SK-N-SH treated with all-trans-retinoic acid at 6 μM for 48 hours (cell line): ENCODE measurements around the gene PITPNC1.

Source experiments
- ATAC-seq: fragments of 200-7000 bp; cut with Tn5 transposase; 3 replicates; pipeline ENCODE4 v1.9.1; 2020; ENCODE audit warnings: mild to moderate bottlenecking, moderate library complexity
- ARNTL ChIP-seq: fragments of 450-650 bp; formaldehyde crosslinking; IDR thresholded peaks from 2 replicates; pipeline ENCODE4 v1.5.0; 2020; ENCODE audit warnings: low read depth, mild to moderate bottlenecking, moderate library complexity, borderline replicate concordance
- BACH2 ChIP-seq: fragments of 250-450 bp; sonication (Bioruptor Pico); IDR thresholded peaks from 2 replicates; pipeline ENCODE4 v1.9.0; 2021; ENCODE audit warnings: mild to moderate bottlenecking, borderline replicate concordance
- CREB5 ChIP-seq: fragments of 250-450 bp; sonication (Bioruptor Pico); IDR thresholded peaks from 2 replicates; pipeline ENCODE4 v1.5.1; 2020; ENCODE audit warnings: low read depth, mild to moderate bottlenecking, moderate library complexity
- CSDC2 ChIP-seq: fragments of 250-450 bp; sonication (Bioruptor Pico); IDR thresholded peaks from 2 replicates; pipeline ENCODE4 v1.5.0; 2020; ENCODE audit warnings: mild to moderate bottlenecking, moderate library complexity
- CSRNP3 ChIP-seq: fragments of 250-450 bp; sonication (Bioruptor Pico); IDR thresholded peaks from 2 replicates; pipeline ENCODE4 v1.5.1; 2021; ENCODE audit warnings: mild to moderate bottlenecking, moderate library complexity
- ESRRG ChIP-seq: fragments of 250-450 bp; sonication (Bioruptor Pico); IDR thresholded peaks from 2 replicates; pipeline ENCODE4 v1.6.1; 2021; ENCODE audit warnings: mild to moderate bottlenecking
- GLIS3 ChIP-seq: fragments of 250-450 bp; sonication (Bioruptor Pico); IDR thresholded peaks from 2 replicates; pipeline ENCODE4 v1.5.0; 2020; ENCODE audit warnings: mild to moderate bottlenecking, moderate library complexity
- ISL1 ChIP-seq: fragments of 250-450 bp; sonication (Bioruptor Pico); IDR thresholded peaks from 2 replicates; pipeline ENCODE4 v2.1.2; 2022; ENCODE audit warnings: mild to moderate bottlenecking, moderate library complexity
- OSR1 ChIP-seq: fragments of 250-450 bp; sonication (Bioruptor Pico); IDR thresholded peaks from 2 replicates; pipeline ENCODE4 v1.8.0; 2022; ENCODE audit warnings: moderate library complexity, mild to moderate bottlenecking, inconsistent platforms
- PATZ1 ChIP-seq: fragments of 250-450 bp; sonication (Bioruptor Pico); IDR thresholded peaks from 2 replicates; pipeline ENCODE4 v1.8.0; 2020; ENCODE audit warnings: mild to moderate bottlenecking, moderate library complexity, borderline replicate concordance
- POU6F1 ChIP-seq: fragments of 250-450 bp; sonication (Bioruptor Pico); IDR thresholded peaks from 2 replicates; pipeline ENCODE4 v1.8.0; 2021; ENCODE audit warnings: low read depth, mild to moderate bottlenecking, moderate library complexity, borderline replicate concordance
- PPARA ChIP-seq: fragments of 250-450 bp; sonication (Bioruptor Pico); IDR thresholded peaks from 2 replicates; pipeline ENCODE4 v1.5.0; 2020; ENCODE audit warnings: mild to moderate bottlenecking, borderline replicate concordance
- RARB ChIP-seq: fragments of 250-450 bp; sonication (Bioruptor Pico); IDR thresholded peaks from 2 replicates; pipeline ENCODE4 v1.8.0; 2021; ENCODE audit warnings: mild to moderate bottlenecking, moderate library complexity
- SNAI2 ChIP-seq: fragments of 250-450 bp; sonication (Bioruptor Pico); IDR thresholded peaks from 2 replicates; pipeline ENCODE4 v1.5.0; 2020; ENCODE audit warnings: mild to moderate bottlenecking, moderate library complexity
- TCF4 ChIP-seq: fragments of 250-450 bp; sonication (Bioruptor Pico); IDR thresholded peaks from 2 replicates; pipeline ENCODE4 v1.8.0; 2021; ENCODE audit warnings: mild to moderate bottlenecking, moderate library complexity, borderline replicate concordance
- TOX ChIP-seq: fragments of 250-450 bp; sonication (Bioruptor Pico); IDR thresholded peaks from 2 replicates; pipeline ENCODE4 v1.8.0; 2021; ENCODE audit warnings: mild to moderate bottlenecking, moderate library complexity, borderline replicate concordance
- TSHZ2 ChIP-seq: fragments of 250-450 bp; sonication (Bioruptor Pico); IDR thresholded peaks from 2 replicates; pipeline ENCODE4 v1.5.0; 2020; ENCODE audit warnings: mild to moderate bottlenecking, moderate library complexity
- ZFP3 ChIP-seq: fragments of 250-450 bp; sonication (Bioruptor Pico); IDR thresholded peaks from 2 replicates; pipeline ENCODE4 v1.5.0; 2020; ENCODE audit warnings: mild to moderate bottlenecking, moderate library complexity
- ZFP30 ChIP-seq: fragments of 450-650 bp; formaldehyde crosslinking; IDR thresholded peaks from 2 replicates; pipeline ENCODE4 v1.5.0; 2022; ENCODE audit warnings: mild to moderate bottlenecking, moderate library complexity
- ZNF565 ChIP-seq: fragments of 450-650 bp; formaldehyde crosslinking; conservative IDR thresholded peaks from 2 replicates; pipeline ENCODE4 v1.5.0; 2020; ENCODE audit warnings: low read depth, mild to moderate bottlenecking, moderate library complexity
- ZNF70 ChIP-seq: fragments of 450-650 bp; formaldehyde crosslinking; IDR thresholded peaks from 2 replicates; pipeline ENCODE4 v1.5.0; 2020; ENCODE audit warnings: mild to moderate bottlenecking, moderate library complexity
- ZNF8 ChIP-seq: fragments of 450-650 bp; formaldehyde crosslinking; IDR thresholded peaks from 2 replicates; pipeline ENCODE4 v1.5.0; 2020; ENCODE audit warnings: mild to moderate bottlenecking, moderate library complexity

The PITPNC1 gene

GRCh38 chr17:67557921-67558320, 180.8 kb downstream of the PITPNC1 start:
- ATAC-seq = peak; percentile 38; the same call in 2 of the 3 replicates
- TF ChIP-seq ZNF70 (CRISPR knock-in tag) (no peak), CREB5 (no peak), TOX (CRISPR knock-in tag) (no peak), POU6F1 (CRISPR knock-in tag) (no peak), ZFP30 (CRISPR knock-in tag) (no peak), CSDC2 (CRISPR knock-in tag) (no peak), ZNF8 (CRISPR knock-in tag) (no peak)
- TF ChIP-seq, all 23 proteins: peak for 0

GRCh38 chr17:67558740-67559380, 181.8 kb downstream of the PITPNC1 start:
- TF ChIP-seq ZFP30 (CRISPR knock-in tag) (no peak), OSR1 (CRISPR knock-in tag) (no peak), CSRNP3 (no peak), PATZ1 (CRISPR knock-in tag) (no peak), ZFP3 (CRISPR knock-in tag) (no peak), ISL1 (no peak), ZNF8 (CRISPR knock-in tag) (no peak), POU6F1 (CRISPR knock-in tag) (no peak), PPARA (no peak), ARNTL (no peak), BACH2 (CRISPR knock-in tag) (no peak), RARB (CRISPR knock-in tag) (no peak), ESRRG (no peak), ZNF565 (no peak), TCF4 (no peak), GLIS3 (CRISPR knock-in tag) (no peak), CREB5 (no peak), TSHZ2 (no peak), SNAI2 (CRISPR knock-in tag) (no peak)
- ATAC-seq = no peak
